Neural progenitor cell (in vitro differentiated cells): ENCODE measurements around the gene SERPINI2. TPM values are rescaled to one million over a fixed set of nuclear protein-coding genes. Genes with fewer than 3 reads are reported as not detected.

Experiments used
- DNase-seq: peaks from one replicate; pipeline ENCODE4 v3.0.0-alpha.2; 2016; ENCODE audit warnings: low spot score
- H2AFZ ChIP-seq: fragments of 200-600 bp; sonication (generic); replicated peaks from 2 replicates; pipeline ENCODE4 v1.6.1; 2016; ENCODE audit warnings: antibody characterized with exemption
- H3F3A ChIP-seq: fragments of 200-600 bp; sonication (generic); 2 replicates; pipeline ENCODE4 v1.6.1; 2016; ENCODE audit warnings: antibody characterized with exemption, low read depth
- H3K27ac ChIP-seq: fragments of 200-600 bp; sonication (generic); 2 replicates; pipeline ENCODE4 v1.5.1; 2016; ENCODE audit warnings: mild to moderate bottlenecking
- H3K27me3 ChIP-seq: fragments of 200-600 bp; sonication (generic); 2 replicates; pipeline ENCODE4 v1.6.1; 2016; ENCODE audit warnings: mild to moderate bottlenecking, moderate library complexity
- H3K36me3 ChIP-seq: fragments of 200-600 bp; sonication (generic); 2 replicates; pipeline ENCODE4 v1.5.1; 2016
- H3K4me1 ChIP-seq: fragments of 200-600 bp; sonication (generic); 2 replicates; pipeline ENCODE4 v1.6.1; 2016; ENCODE audit warnings: mixed run types
- H3K4me2 ChIP-seq: fragments of 200-600 bp; sonication (generic); 2 replicates; pipeline ENCODE4 v1.6.1; 2016
- H3K4me3 ChIP-seq: fragments of 200-600 bp; sonication (generic); 2 replicates; pipeline ENCODE4 v1.5.1; 2016
- H3K79me2 ChIP-seq: fragments of 200-600 bp; sonication (generic); 2 replicates; pipeline ENCODE4 v1.6.1; 2016; ENCODE audit warnings: low read depth
- H3K9ac ChIP-seq: fragments of 200-600 bp; sonication (generic); 2 replicates; pipeline ENCODE4 v1.6.1; 2016
- H3K9me3 ChIP-seq: fragments of 200-600 bp; sonication (generic); 2 replicates; pipeline ENCODE4 v1.5.1; 2016; ENCODE audit warnings: low read depth
- H4K20me1 ChIP-seq: fragments of 200-600 bp; sonication (generic); 2 replicates; pipeline ENCODE4 v1.6.1; 2016; ENCODE audit warnings: low read depth
- H3K27ac Mint-ChIP-seq: 3 replicates; pipeline ENCODE4 v1.8.0; 2021; ENCODE audit warnings: mixed read lengths
- H3K27me3 Mint-ChIP-seq: 2 replicates; pipeline ENCODE4 v1.8.0; 2022; ENCODE audit warnings: low read depth, mild to moderate bottlenecking, inconsistent platforms, moderate library complexity, mixed read lengths; ENCODE audit not compliant: insufficient read depth
- H3K36me3 Mint-ChIP-seq: 3 replicates; pipeline ENCODE4 v1.8.0; 2021; ENCODE audit warnings: mixed read lengths
- H3K4me1 Mint-ChIP-seq: 3 replicates; pipeline ENCODE4 v1.8.0; 2021; ENCODE audit warnings: mixed read lengths
- H3K4me3 Mint-ChIP-seq: 3 replicates; pipeline ENCODE4 v1.8.0; 2021; ENCODE audit warnings: mild to moderate bottlenecking, moderate library complexity, mixed read lengths
- H3K9me3 Mint-ChIP-seq: 3 replicates; pipeline ENCODE4 v1.8.0; 2020; ENCODE audit warnings: mixed read lengths
- CTCF ChIP-seq: fragments of 200-600 bp; sonication (generic); IDR thresholded peaks from 2 replicates; pipeline ENCODE4 v1.5.1; 2017; ENCODE audit warnings: antibody characterized with exemption, mild to moderate bottlenecking
- EZH2 ChIP-seq: fragments of 200-600 bp; sonication (generic); IDR thresholded peaks from 2 replicates; pipeline ENCODE4 v1.6.1; 2017; ENCODE audit warnings: antibody characterized with exemption, mild to moderate bottlenecking, moderate library complexity
- EZH2phosphoT487 ChIP-seq: fragments of 200-600 bp; sonication (generic); IDR thresholded peaks from 2 replicates; pipeline ENCODE4 v1.6.1; 2017; ENCODE audit warnings: antibody characterized with exemption
- total RNA-seq: library from RNA; depleted of rRNA; stranded (reverse); fragments of >200 nt; gene quantifications from 2 replicates; pipeline ENCODE4 v1.2.3, GENCODE V29; 2015; ENCODE audit warnings: low replicate concordance

Gene SERPINI2
- total RNA-seq, 1 donor from 2014 or later, result not detected

- H3K27me3 Mint-ChIP-seq, result peaks cover 2% of the 10 kb centered on the region
Measured at GRCh38 chr3:167451282-167451681, 22.6 kb downstream of the SERPINI2 start.

DNA sequence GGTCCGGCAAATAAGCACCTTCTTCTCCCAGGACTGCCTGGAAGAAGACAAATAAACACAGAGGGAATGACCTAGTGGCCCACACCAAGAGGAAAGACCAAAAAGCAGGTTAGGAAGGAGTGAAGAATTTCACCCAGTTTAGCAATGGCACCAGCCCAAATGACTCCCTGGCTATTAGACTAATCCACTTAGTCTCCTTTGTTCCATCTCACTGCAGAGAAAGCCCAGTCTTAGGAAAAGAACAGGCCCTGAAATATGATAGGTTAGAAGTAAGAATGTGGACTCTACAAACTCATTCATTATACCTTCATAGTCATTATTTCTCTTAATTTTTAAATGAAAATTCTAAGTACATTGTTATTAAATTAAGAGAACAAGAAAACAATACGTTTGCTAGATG is 23.2 kb downstream of the SERPINI2 start:
- peaks cover 13% of the 10 kb centered on the region for H3K4me1 ChIP-seq
- peak; percentile 74 for TF ChIP-seq EZH2phosphoT487
- TF ChIP-seq EZH2, result no peak
- H3K9ac ChIP-seq, result no peak overlapping the region
- H3K4me2 ChIP-seq, result peak overlapping the region; percentile 32
- no peak overlapping the region for H3K4me3 Mint-ChIP-seq
- no peaks in the 10 kb centered on the region for H3K36me3 ChIP-seq
- no peaks in the 10 kb centered on the region for H3F3A ChIP-seq
- H3K27me3 Mint-ChIP-seq, result peaks cover 2% of the 10 kb centered on the region
- H2AFZ ChIP-seq, result no peak overlapping the region
- H3K36me3 Mint-ChIP-seq, result no peaks in the 10 kb centered on the region
- H3K27ac ChIP-seq, result no peak overlapping the region
- DNase-seq, result peak; percentile 68
- H3K27ac Mint-ChIP-seq, result no peak overlapping the region
- H3K9me3 ChIP-seq, result no peaks in the 10 kb centered on the region
- H4K20me1 ChIP-seq, result no peaks in the 10 kb centered on the region
- H3K4me1 Mint-ChIP-seq, result peaks cover 2% of the 10 kb centered on the region
- no peaks in the 10 kb centered on the region for H3K79me2 ChIP-seq
- no peaks in the 10 kb centered on the region for H3K9me3 Mint-ChIP-seq
- no peak overlapping the region for H3K4me3 ChIP-seq
- H3K27me3 ChIP-seq, result no peaks in the 10 kb centered on the region

More at GRCh38 chr3:167451282-167451681, 22.6 kb downstream of the SERPINI2 start:
- Histone ChIP-seq H3K9me3 (no peaks in the 10 kb centered on the region), H2AFZ (no peak overlapping the region), H3K27ac (no peak overlapping the region), H3K9ac (no peak overlapping the region), H3K27me3 (no peaks in the 10 kb centered on the region), H3F3A (no peaks in the 10 kb centered on the region), H3K79me2 (no peaks in the 10 kb centered on the region), H3K36me3 (no peaks in the 10 kb centered on the region), H3K4me2 (no peak overlapping the region), H3K4me1 (peaks cover 13% of the 10 kb centered on the region), H3K4me3 (no peak overlapping the region), H4K20me1 (no peaks in the 10 kb centered on the region)
- no peak for DNase-seq
- H3K36me3 Mint-ChIP-seq, result no peaks in the 10 kb centered on the region
- no peak overlapping the region for H3K4me3 Mint-ChIP-seq
- H3K9me3 Mint-ChIP-seq, result no peaks in the 10 kb centered on the region
- TF ChIP-seq CTCF (peak; percentile 25), EZH2 (no peak)
- H3K4me1 Mint-ChIP-seq, result peaks cover 2% of the 10 kb centered on the region
- no peak overlapping the region for H3K27ac Mint-ChIP-seq

- peaks cover 2% of the 10 kb centered on the region for H3K27me3 Mint-ChIP-seq
- Histone ChIP-seq H3K4me1 (peaks cover 13% of the 10 kb centered on the region), H3K4me2 (peak overlapping the region; percentile 32), H3K9me3 (no peaks in the 10 kb centered on the region), H3K27ac (no peak overlapping the region), H3K9ac (no peak overlapping the region), H4K20me1 (no peaks in the 10 kb centered on the region), H3K36me3 (no peaks in the 10 kb centered on the region), H3K27me3 (no peaks in the 10 kb centered on the region), H3F3A (no peaks in the 10 kb centered on the region), H2AFZ (no peak overlapping the region), H3K4me3 (no peak overlapping the region), H3K79me2 (no peaks in the 10 kb centered on the region)
- no peak for DNase-seq
- H3K4me3 Mint-ChIP-seq, result no peak overlapping the region
- H3K27ac Mint-ChIP-seq, result no peak overlapping the region
- TF ChIP-seq EZH2 (no peak), CTCF (no peak), EZH2phosphoT487 (no peak)
- no peaks in the 10 kb centered on the region for H3K36me3 Mint-ChIP-seq
- no peaks in the 10 kb centered on the region for H3K9me3 Mint-ChIP-seq
- peaks cover 2% of the 10 kb centered on the region for H3K4me1 Mint-ChIP-seq
Measured at GRCh38 chr3:167450195-167450594, 23.6 kb downstream of the SERPINI2 start.

DNA sequence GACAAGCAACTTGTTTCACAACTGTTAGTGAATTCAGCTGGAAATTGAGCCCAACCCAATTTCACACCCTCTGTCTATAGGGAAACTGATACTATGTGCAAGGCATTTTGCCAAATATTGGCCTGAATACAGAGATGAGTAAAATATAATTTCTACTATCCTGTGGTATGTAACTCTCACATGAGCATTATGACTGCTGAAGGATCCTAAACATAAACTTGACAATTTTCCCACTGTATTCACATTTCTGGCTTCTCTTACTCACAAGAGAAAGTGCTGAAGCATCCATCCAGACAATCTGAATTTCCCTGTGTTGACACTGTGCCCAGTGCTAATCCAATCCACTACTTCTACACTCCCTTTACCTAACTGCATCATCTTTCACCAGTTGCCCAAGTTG is 28.4 kb downstream of the SERPINI2 start:
- no peak overlapping the region for H3K4me3 ChIP-seq
- Mint-ChIP-seq H3K4me1 (peaks cover 2% of the 10 kb centered on the region), H3K9me3 (no peaks in the 10 kb centered on the region), H3K36me3 (no peaks in the 10 kb centered on the region), H3K27ac (no peak overlapping the region), H3K4me3 (no peak overlapping the region), H3K27me3 (peaks cover 2% of the 10 kb centered on the region)
- H3K9me3 ChIP-seq, result no peaks in the 10 kb centered on the region
- peaks cover 6% of the 10 kb centered on the region for H3K4me1 ChIP-seq
- DNase-seq, result no peak
- TF ChIP-seq CTCF (no peak), EZH2phosphoT487 (no peak), EZH2 (no peak)
- no peak overlapping the region for H3K27ac ChIP-seq
- H3K9ac ChIP-seq, result no peak overlapping the region
- H3F3A ChIP-seq, result no peaks in the 10 kb centered on the region
- no peak overlapping the region for H3K4me2 ChIP-seq
- no peak overlapping the region for H2AFZ ChIP-seq
- no peaks in the 10 kb centered on the region for H4K20me1 ChIP-seq
- H3K36me3 ChIP-seq, result no peaks in the 10 kb centered on the region
- no peaks in the 10 kb centered on the region for H3K27me3 ChIP-seq
- no peaks in the 10 kb centered on the region for H3K79me2 ChIP-seq
